GM18511 (cell line): ENCODE results near the gene NUB1.
"Not testable (repeated sequence)": the region's sequence is repeated elsewhere in the genome, so short reads cannot be mapped to it uniquely, and the experiment has no call there.

Experiments
- ATAC-seq: cut with Tn5 transposase; IDR thresholded peaks from one replicate; pipeline ENCODE4 v1.9.1; 2021; ENCODE audit warnings: mild to moderate bottlenecking, moderate library complexity; ENCODE audit not compliant: unreplicated experiment

NUB1 gene

GRCh38 chr7:151341357-151342101 lies at the start of gene NUB1:
Gene NUB1 (plus strand): TSS chr7:151341812. CDS start chr7:151345350, 3,538 bp downstream.
- ATAC-seq, result peak; percentile 64

- no peak for ATAC-seq
These were observed 48.8 kb upstream of the NUB1 start for GRCh38 chr7:151292850-151293249.

- ATAC-seq, result no peak
These were observed 45.2 kb upstream of the NUB1 start for GRCh38 chr7:151296202-151296992.

GRCh38 chr7:151298765-151299164 lies 42.8 kb upstream of the NUB1 start:
- no peak for ATAC-seq

- ATAC-seq, result no peak
These were observed 42.1 kb upstream of the NUB1 start for GRCh38 chr7:151299530-151299929.

GRCh38 chr7:151299940-151300645 lies 41.5 kb upstream of the NUB1 start:
- ATAC-seq, result no peak

GRCh38 chr7:151301471-151302462 lies 39.8 kb upstream of the NUB1 start:
- ATAC-seq, result no peak

- ATAC-seq, result not testable (repeated sequence)
These were observed 37.4 kb upstream of the NUB1 start for GRCh38 chr7:151304251-151304650.

- no peak for ATAC-seq
These were observed 36.8 kb upstream of the NUB1 start for GRCh38 chr7:151304856-151305255.

- ATAC-seq, result no peak
These were observed 35.2 kb upstream of the NUB1 start for GRCh38 chr7:151306374-151306773.

GRCh38 chr7:151306860-151307259 lies 34.8 kb upstream of the NUB1 start:
- ATAC-seq, result no peak

- no peak for ATAC-seq
These were observed 34.1 kb upstream of the NUB1 start for GRCh38 chr7:151307536-151307935.

- ATAC-seq, result no peak
These were observed 33.4 kb upstream of the NUB1 start for GRCh38 chr7:151308256-151308655.

GRCh38 chr7:151308791-151309190 lies 32.8 kb upstream of the NUB1 start:
- ATAC-seq, result no peak

GRCh38 chr7:151309311-151309710 lies 32.3 kb upstream of the NUB1 start:
- no peak for ATAC-seq

- no peak for ATAC-seq
These were observed 31.0 kb upstream of the NUB1 start for GRCh38 chr7:151310578-151310977.

- ATAC-seq, result no peak
These were observed 30.2 kb upstream of the NUB1 start for GRCh38 chr7:151311294-151311864.

GRCh38 chr7:151312356-151312755 lies 29.3 kb upstream of the NUB1 start:
- no peak for ATAC-seq

- ATAC-seq, result no peak
These were observed 28.5 kb upstream of the NUB1 start for GRCh38 chr7:151312831-151313809.
